ENCODE measurements around the gene NELL1. TPM values are rescaled to one million over a fixed set of nuclear protein-coding genes. Genes with fewer than 3 reads are reported as not detected.

The NELL1 gene
- total and polyA plus RNA-seq, 7 donors, result 0.01 TPM; not detected in 6

DNA sequence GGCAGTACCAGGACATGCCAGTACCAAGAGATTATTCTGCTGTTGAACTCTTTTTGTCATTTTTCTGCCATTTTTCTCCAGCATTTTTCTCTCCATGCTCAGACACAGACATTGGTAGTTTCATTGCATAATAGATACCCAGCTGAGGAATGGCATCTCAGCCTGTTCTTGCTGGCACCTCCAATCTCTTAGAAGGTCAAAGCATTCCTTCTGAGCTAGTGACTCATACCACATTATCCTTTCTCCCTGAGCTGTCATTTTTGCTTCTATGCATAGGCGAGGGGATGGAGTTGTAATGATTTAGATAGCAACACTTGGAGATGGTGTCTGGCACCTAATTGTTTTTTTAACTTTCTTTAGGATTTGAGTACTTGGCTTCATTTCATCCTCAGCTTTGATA lies 321.1 kb downstream of the NELL1 start:
- Histone ChIP-seq H3K27me3 (ENCODE audit: insufficient read depth in 3 of 3, low read length in 2 of 3) (no peaks in the 10 kb centered on the region), H3K36me3 (ENCODE audit: insufficient read depth in 1 of 2, low read depth in 1 of 2) (no peaks in the 10 kb centered on the region), H3K9me3 (no peaks in the 10 kb centered on the region), H3K4me1 (no peaks in the 10 kb centered on the region), H3K4me3 (no peak overlapping the region), H3K27ac (no peak overlapping the region)
- DNase-seq, result no peak
- no peak for ATAC-seq
- TF ChIP-seq, protein P1, sequence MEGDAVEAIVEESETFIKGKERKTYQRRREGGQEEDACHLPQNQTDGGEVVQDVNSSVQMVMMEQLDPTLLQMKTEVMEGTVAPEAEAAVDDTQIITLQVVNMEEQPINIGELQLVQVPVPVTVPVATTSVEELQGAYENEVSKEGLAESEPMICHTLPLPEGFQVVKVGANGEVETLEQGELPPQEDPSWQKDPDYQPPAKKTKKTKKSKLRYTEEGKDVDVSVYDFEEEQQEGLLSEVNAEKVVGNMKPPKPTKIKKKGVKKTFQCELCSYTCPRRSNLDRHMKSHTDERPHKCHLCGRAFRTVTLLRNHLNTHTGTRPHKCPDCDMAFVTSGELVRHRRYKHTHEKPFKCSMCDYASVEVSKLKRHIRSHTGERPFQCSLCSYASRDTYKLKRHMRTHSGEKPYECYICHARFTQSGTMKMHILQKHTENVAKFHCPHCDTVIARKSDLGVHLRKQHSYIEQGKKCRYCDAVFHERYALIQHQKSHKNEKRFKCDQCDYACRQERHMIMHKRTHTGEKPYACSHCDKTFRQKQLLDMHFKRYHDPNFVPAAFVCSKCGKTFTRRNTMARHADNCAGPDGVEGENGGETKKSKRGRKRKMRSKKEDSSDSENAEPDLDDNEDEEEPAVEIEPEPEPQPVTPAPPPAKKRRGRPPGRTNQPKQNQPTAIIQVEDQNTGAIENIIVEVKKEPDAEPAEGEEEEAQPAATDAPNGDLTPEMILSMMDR (IDR thresholded peaks at IDR 0.05), result no peak
- intact Hi-C loops (cut with DNase I), result no loop called here
- WGBS, 3 donors, result 72 to 88% (median 74%) methylated on average over 1 of the region's 1 CpG

DNA sequence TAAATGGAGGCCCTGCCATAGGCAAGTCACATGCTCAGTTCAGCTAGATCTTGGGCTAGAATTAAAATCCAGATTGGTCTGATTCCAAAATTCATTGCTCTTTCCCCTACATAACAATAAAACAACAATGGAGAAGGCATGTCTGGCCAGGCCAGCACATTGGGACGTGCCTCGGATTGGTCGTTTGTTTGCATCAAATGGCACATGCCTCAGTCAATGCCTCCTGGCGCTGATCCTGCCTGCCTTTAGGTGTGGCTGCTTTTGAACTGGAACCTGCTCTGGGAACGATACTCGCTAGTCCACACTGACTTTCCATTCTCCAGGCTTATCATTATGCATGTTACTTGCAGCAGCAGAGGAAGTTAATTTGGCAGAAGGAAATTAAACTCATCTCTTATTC lies 322.1 kb downstream of the NELL1 start:
- Histone ChIP-seq H3K27me3 (ENCODE audit: insufficient read depth in 3 of 3, low read length in 2 of 3) (no peaks in the 10 kb centered on the region), H3K9me3 (no peaks in the 10 kb centered on the region), H3K27ac (no peak overlapping the region), H3K4me3 (no peak overlapping the region), H3K36me3 (ENCODE audit: insufficient read depth in 1 of 2, low read depth in 1 of 2) (no peaks in the 10 kb centered on the region), H3K4me1 (no peaks in the 10 kb centered on the region)
- DNase-seq, result no peak
- TF ChIP-seq, protein P1 (IDR thresholded peaks at IDR 0.05), result no peak
- ATAC-seq, result no peak
- intact Hi-C loops (cut with DNase I), result no loop called here
- 74 to 81% (median 80%) methylated on average over 6 of the region's 6 CpGs for WGBS, 3 donors

DNA sequence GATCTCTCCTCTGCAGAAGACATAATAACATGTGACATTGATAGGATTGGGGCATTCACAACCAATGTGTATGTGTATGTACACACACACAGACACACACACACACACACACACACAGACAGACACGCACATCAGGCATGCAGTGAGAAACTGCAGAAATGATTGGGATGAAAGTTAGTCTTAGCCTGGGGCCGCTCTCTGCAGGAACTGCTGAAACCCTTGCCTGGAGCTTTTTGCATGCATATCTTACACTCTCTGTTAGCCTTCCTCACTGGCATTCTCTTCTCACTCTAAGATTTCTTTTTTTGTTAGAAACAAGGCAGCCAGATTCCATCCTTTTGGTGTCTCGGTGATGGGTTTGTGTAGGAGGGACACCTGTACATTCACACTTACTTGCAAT lies 337.9 kb downstream of the NELL1 start:
- TF ChIP-seq, protein P1 (IDR thresholded peaks at IDR 0.05), result no peak
- no peaks in the 10 kb centered on the region for H3K36me3 ChIP-seq (ENCODE audit: insufficient read depth in 1 of 2, low read depth in 1 of 2)
- no peak overlapping the region for H3K27ac ChIP-seq
- 54 to 69% (median 60%) methylated on average over 3 of the region's 3 CpGs for WGBS, 3 donors
- no peaks in the 10 kb centered on the region for H3K27me3 ChIP-seq (ENCODE audit: insufficient read depth in 3 of 3, low read length in 2 of 3)
- no peaks in the 10 kb centered on the region for H3K9me3 ChIP-seq
- no peak overlapping the region for H3K4me3 ChIP-seq
- no peak for ATAC-seq
- no peak for DNase-seq
- intact Hi-C loops (cut with DNase I), result no loop called here
- no peaks in the 10 kb centered on the region for H3K4me1 ChIP-seq

DNA sequence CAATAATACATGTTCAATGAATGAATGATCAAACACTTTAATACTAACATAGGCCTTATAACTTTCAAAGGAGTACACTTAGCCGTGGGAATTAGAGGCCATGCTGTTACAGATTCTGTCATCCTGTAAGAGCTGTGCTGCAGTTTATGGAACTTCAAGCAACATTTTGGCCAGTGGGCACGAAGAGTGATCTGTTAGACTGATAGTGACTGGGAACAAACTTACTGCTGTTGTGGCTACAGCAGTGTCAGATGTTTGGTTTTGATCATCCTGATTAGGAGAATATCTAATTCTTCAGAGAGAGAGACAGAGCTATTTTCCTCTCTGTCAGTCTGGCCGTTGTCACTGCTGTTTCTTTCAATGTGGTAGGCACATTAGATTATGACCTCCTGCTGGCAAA lies 348.9 kb downstream of the NELL1 start:
- H3K27ac ChIP-seq, result no peak overlapping the region
- TF ChIP-seq, protein P1 (IDR thresholded peaks at IDR 0.05), result no peak
- H3K4me1 ChIP-seq, result no peaks in the 10 kb centered on the region
- ATAC-seq (no peak), DNase-seq (no peak)
- intact Hi-C loops (cut with DNase I), result no loop called here
- no peaks in the 10 kb centered on the region for H3K36me3 ChIP-seq (ENCODE audit: insufficient read depth in 1 of 2, low read depth in 1 of 2)
- no peak overlapping the region for H3K4me3 ChIP-seq
- 64 to 78% (median 70%) methylated on average over 3 of the region's 3 CpGs for WGBS, 3 donors
- no peaks in the 10 kb centered on the region for H3K9me3 ChIP-seq
- H3K27me3 ChIP-seq (ENCODE audit: insufficient read depth in 3 of 3, low read length in 2 of 3), result no peaks in the 10 kb centered on the region

DNA sequence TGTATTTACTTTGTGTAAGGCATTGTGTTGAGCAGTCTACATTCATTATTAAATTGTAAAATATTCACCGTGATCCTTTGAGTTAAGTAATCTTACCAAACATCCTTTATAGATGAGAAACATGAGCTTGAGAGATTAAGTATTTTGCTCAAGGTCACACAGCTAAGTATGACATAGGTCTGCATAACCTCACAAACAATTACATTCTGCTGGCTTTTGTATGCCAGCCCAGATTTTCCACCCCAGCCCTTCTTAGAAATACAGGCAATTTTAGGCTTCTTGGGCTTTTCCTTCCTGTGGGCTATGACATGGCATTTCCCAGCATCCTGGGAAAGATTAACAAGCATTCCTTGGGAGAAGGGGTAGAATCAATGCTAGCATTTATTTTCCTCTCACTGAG lies 357.3 kb downstream of the NELL1 start:
- intact Hi-C loops (cut with DNase I), result no loop called here
- 53 to 70% (median 63%) methylated on average over 1 of the region's 1 CpG for WGBS, 3 donors
- TF ChIP-seq, protein P1 (IDR thresholded peaks at IDR 0.05), result no peak
- H3K4me3 ChIP-seq, result no peak overlapping the region
- no peak overlapping the region for H3K27ac ChIP-seq
- no peak for DNase-seq
- H3K4me1 ChIP-seq, result no peaks in the 10 kb centered on the region
- no peaks in the 10 kb centered on the region for H3K27me3 ChIP-seq (ENCODE audit: insufficient read depth in 3 of 3, low read length in 2 of 3)
- no peak for ATAC-seq
- H3K9me3 ChIP-seq, result no peaks in the 10 kb centered on the region
- H3K36me3 ChIP-seq (ENCODE audit: insufficient read depth in 1 of 2, low read depth in 1 of 2), result no peaks in the 10 kb centered on the region

All from psoas muscle (tissue), 8 donors.